Activated naive CD4-positive, alpha-beta T cell treated with anti-CD3 and anti-CD28 coated beads for 36 hours (primary cell): ENCODE results near the gene ZNF771. TPM values are rescaled to one million over a fixed set of nuclear protein-coding genes. Genes with fewer than 3 reads are reported as not detected.

Experiments
- CTCF ChIA-PET: fragments of 350-600 bp; sonication (Branson Sonifier 250); formaldehyde crosslinking; loops from one replicate; lab custom pipeline; 2021; ENCODE audit warnings: antibody characterized with exemption; lab: Charles Lee
- DNase-seq: peaks from one replicate; pipeline ENCODE4 v3.0.0-alpha.2; 2020
- H3K27ac Mint-ChIP-seq: one replicate; pipeline ENCODE4 v1.8.0; 2021; ENCODE audit warnings: mild to moderate bottlenecking, mixed read lengths
- H3K27me3 Mint-ChIP-seq: one replicate; pipeline ENCODE4 v1.8.0; 2021; ENCODE audit warnings: low read depth, mixed read lengths
- H3K36me3 Mint-ChIP-seq: one replicate; pipeline ENCODE4 v1.8.0; 2021; ENCODE audit warnings: low read depth, mixed read lengths
- H3K4me1 Mint-ChIP-seq: one replicate; pipeline ENCODE4 v1.8.0; 2021; ENCODE audit warnings: low read depth, mixed read lengths
- H3K4me3 Mint-ChIP-seq: one replicate; pipeline ENCODE4 v1.8.0; 2021; ENCODE audit warnings: mild to moderate bottlenecking, moderate library complexity, mixed read lengths
- H3K9me3 Mint-ChIP-seq: one replicate; pipeline ENCODE4 v1.8.0; 2021; ENCODE audit warnings: mixed read lengths
- intact Hi-C: fragments of 100-400 bp; cut with micrococcal nuclease; formaldehyde crosslinking; loops from one replicate; pipeline ENCODE4 v1.15.1; 2023
- total RNA-seq, 2 experiments: library from RNA; stranded (reverse); gene quantifications; one replicate each; pipeline ENCODE4 v1.2.3, GENCODE V29; 2021

ZNF771 gene
- total RNA-seq, 2 experiments from 2014 or later: 3.4 to 4.7 TPM

- H3K36me3 Mint-ChIP-seq: peaks cover 36% of the 10 kb centered on the region
- H3K9me3 Mint-ChIP-seq: no peaks in the 10 kb centered on the region
- intact Hi-C loops: no loop called here
- peak overlapping the region; percentile 77 for H3K27ac Mint-ChIP-seq
- DNase-seq: no peak
- peaks cover 27% of the 10 kb centered on the region for H3K4me1 Mint-ChIP-seq
- no peaks in the 10 kb centered on the region for H3K27me3 Mint-ChIP-seq
- H3K4me3 Mint-ChIP-seq: no peak overlapping the region
- CTCF ChIA-PET: interaction anchor here (2.8 kb wide), 1 partner anchor 19 kb away, joined by 17 read pairs; the partner anchor contains the start of gene ZNF771
These were observed 20.6 kb downstream of the ZNF771 start for GRCh38 chr16:30428055-30428454.

- no peak overlapping the region for H3K27ac Mint-ChIP-seq
- CTCF ChIA-PET: interaction anchor here (0.6 to 3.4 kb wide), 48 partner anchors 9 to 525 kb away, joined by 3 to 31 read pairs (median 5); partner anchors contain the start of genes ITGAL, SEPTIN1, ZNF688 and ZNF689
- intact Hi-C loops: no loop called here
- no peak for DNase-seq
- no peak overlapping the region for H3K4me3 Mint-ChIP-seq
- H3K4me1 Mint-ChIP-seq: peaks cover 34% of the 10 kb centered on the region
- no peaks in the 10 kb centered on the region for H3K27me3 Mint-ChIP-seq
- H3K36me3 Mint-ChIP-seq: peaks cover 26% of the 10 kb centered on the region
- no peaks in the 10 kb centered on the region for H3K9me3 Mint-ChIP-seq
These were observed 21.9 kb downstream of the ZNF771 start for GRCh38 chr16:30429418-30429677.

- H3K4me1 Mint-ChIP-seq: peaks cover 39% of the 10 kb centered on the region
- H3K4me3 Mint-ChIP-seq: no peak within 1 kb of the TSS
- CTCF ChIA-PET: interaction anchor here (0.6 to 3.4 kb wide), 51 partner anchors 10 to 524 kb away, joined by 3 to 31 read pairs (median 5); partner anchors contain the start of genes ITGAL, SEPTIN1, ZNF688 and ZNF689
- H3K27ac Mint-ChIP-seq: no peak within 1 kb of the TSS
- peaks cover 21% of the 10 kb centered on the region for H3K36me3 Mint-ChIP-seq
- DNase-seq: peak; percentile 98
- H3K9me3 Mint-ChIP-seq: no peaks in the 10 kb centered on the region
- no peaks in the 10 kb centered on the region for H3K27me3 Mint-ChIP-seq
- intact Hi-C loops: loop anchor here (1.0 to 2.0 kb wide), 15 partner anchors 15 to 264 kb away; partner anchors contain the start of genes FBRS, SEPHS2, ZNF689 and ZNF768
These were observed 22.4 kb downstream of the ZNF771 start, which contains the start of gene DCTPP1 for GRCh38 chr16:30429678-30430427. TSS of gene DCTPP1 (minus strand) at chr16:30430030. CDS start at chr16:30429980, 50 bp downstream.

- no peak for DNase-seq
- H3K9me3 Mint-ChIP-seq: no peaks in the 10 kb centered on the region
- H3K27ac Mint-ChIP-seq: no peak overlapping the region
- CTCF ChIA-PET: interaction anchor here (0.6 to 3.4 kb wide), 39 partner anchors 10 to 524 kb away, joined by 3 to 31 read pairs (median 5); partner anchors contain the start of genes ITGAL, ZNF688, ZNF689 and ZNF747
- peaks cover 42% of the 10 kb centered on the region for H3K4me1 Mint-ChIP-seq
- H3K27me3 Mint-ChIP-seq: no peaks in the 10 kb centered on the region
- intact Hi-C loops: loop anchor here (1.0 to 2.0 kb wide), 15 partner anchors 15 to 264 kb away; partner anchors contain the start of genes FBRS, SEPHS2, ZNF689 and ZNF768
- H3K36me3 Mint-ChIP-seq: peaks cover 21% of the 10 kb centered on the region
- H3K4me3 Mint-ChIP-seq: no peak overlapping the region
These were observed 23.1 kb downstream of the ZNF771 start for GRCh38 chr16:30430428-30430970.

GRCh38 chr16:30434852-30435251 lies 27.4 kb downstream of the ZNF771 start:
- H3K4me3 Mint-ChIP-seq: no peak overlapping the region
- no peaks in the 10 kb centered on the region for H3K9me3 Mint-ChIP-seq
- CTCF ChIA-PET: interaction anchor here (0.6 to 1.0 kb wide), 2 partner anchors 14 to 27 kb away, joined by 3 to 5 read pairs; no protein-coding TSS in a partner anchor
- H3K27me3 Mint-ChIP-seq: no peaks in the 10 kb centered on the region
- peak overlapping the region; percentile 20 for H3K27ac Mint-ChIP-seq
- intact Hi-C loops: no loop called here
- H3K36me3 Mint-ChIP-seq: no peaks in the 10 kb centered on the region
- peaks cover 22% of the 10 kb centered on the region for H3K4me1 Mint-ChIP-seq
- DNase-seq: peak; percentile 71

GRCh38 chr16:30437511-30438046 lies 30.2 kb downstream of the ZNF771 start:
- Mint-ChIP-seq H3K27ac (no peak overlapping the region), H3K4me3 (no peak overlapping the region), H3K36me3 (peaks cover 3% of the 10 kb centered on the region), H3K9me3 (no peaks in the 10 kb centered on the region), H3K27me3 (no peaks in the 10 kb centered on the region), H3K4me1 (peaks cover 24% of the 10 kb centered on the region)
- intact Hi-C loops: no loop called here
- CTCF ChIA-PET: interaction anchor here (0.6 to 1.5 kb wide), 2 partner anchors 12 to 26 kb away, joined by 3 to 11 read pairs; no protein-coding TSS in a partner anchor
- DNase-seq: no peak

DNA sequence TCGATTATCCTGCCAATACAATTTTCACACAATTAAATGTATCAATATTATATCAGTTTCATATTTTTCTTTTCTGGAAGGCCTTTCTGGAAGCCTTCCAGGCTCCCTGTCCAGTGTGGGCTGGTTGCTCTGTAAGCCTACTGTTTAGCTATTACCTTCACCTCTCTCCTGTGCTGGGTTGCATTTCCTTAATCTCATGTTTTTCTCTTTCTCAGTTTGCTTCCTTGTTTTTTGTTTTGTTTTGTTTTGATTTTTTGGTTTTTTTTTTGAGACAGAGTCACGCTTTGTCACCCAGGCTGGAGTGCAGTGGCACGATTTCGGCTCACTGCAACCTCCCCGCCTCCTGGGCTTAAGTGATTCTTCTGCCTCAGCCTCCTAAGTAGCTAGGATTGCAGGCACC lies 31.4 kb downstream of the ZNF771 start:
- H3K4me1 Mint-ChIP-seq: peaks cover 30% of the 10 kb centered on the region
- DNase-seq: no peak
- H3K4me3 Mint-ChIP-seq: no peak overlapping the region
- H3K9me3 Mint-ChIP-seq: peaks cover 4% of the 10 kb centered on the region
- intact Hi-C loops: no loop called here
- peaks cover 14% of the 10 kb centered on the region for H3K36me3 Mint-ChIP-seq
- H3K27ac Mint-ChIP-seq: no peak overlapping the region
- CTCF ChIA-PET: interaction anchor here (0.6 to 1.8 kb wide), 4 partner anchors 11 to 176 kb away, joined by 3 to 11 read pairs (median 6); no protein-coding TSS in a partner anchor
- H3K27me3 Mint-ChIP-seq: no peaks in the 10 kb centered on the region

- H3K27ac Mint-ChIP-seq: no peak overlapping the region
- peaks cover 23% of the 10 kb centered on the region for H3K36me3 Mint-ChIP-seq
- H3K4me3 Mint-ChIP-seq: no peak overlapping the region
- DNase-seq: no peak
- intact Hi-C loops: no loop called here
- H3K9me3 Mint-ChIP-seq: peaks cover 7% of the 10 kb centered on the region
- H3K4me1 Mint-ChIP-seq: peaks cover 30% of the 10 kb centered on the region
- no peaks in the 10 kb centered on the region for H3K27me3 Mint-ChIP-seq
- CTCF ChIA-PET: interaction anchor here (0.8 to 1.8 kb wide), 2 partner anchors 9 to 175 kb away, joined by 3 to 6 read pairs; no protein-coding TSS in a partner anchor
These were observed 32.4 kb downstream of the ZNF771 start for GRCh38 chr16:30439720-30440348.

DNA sequence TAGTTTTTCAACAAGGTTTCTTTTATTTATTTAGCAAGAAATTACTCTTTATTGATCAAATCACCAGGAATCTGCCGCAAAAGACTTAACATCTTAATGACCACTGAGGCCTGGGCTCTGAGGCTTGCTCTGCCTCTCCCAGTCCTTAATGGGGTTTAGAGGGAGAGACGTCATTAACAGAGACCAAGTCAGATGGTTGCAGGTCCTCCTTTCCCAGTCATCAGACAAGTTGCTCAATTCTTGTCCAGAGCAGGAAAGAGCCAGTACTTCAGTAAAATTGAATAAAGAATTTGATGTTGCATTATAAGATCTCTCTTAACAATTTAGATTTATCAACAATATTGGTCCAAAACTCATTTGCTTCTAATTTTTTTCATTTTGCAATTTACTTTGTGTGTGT lies 36.2 kb downstream of the ZNF771 start:
- Mint-ChIP-seq H3K4me3 (peak overlapping the region; percentile 42), H3K9me3 (peaks cover 12% of the 10 kb centered on the region), H3K4me1 (peaks cover 32% of the 10 kb centered on the region), H3K27ac (no peak overlapping the region), H3K27me3 (no peaks in the 10 kb centered on the region), H3K36me3 (peaks cover 31% of the 10 kb centered on the region)
- DNase-seq: no peak
- intact Hi-C loops: no loop called here
- CTCF ChIA-PET: interaction anchor here (1.8 to 4.4 kb wide), 2 partner anchors 13 to 185 kb away, joined by 4 to 23 read pairs; partner anchors contain the start of gene DCTPP1

DNA sequence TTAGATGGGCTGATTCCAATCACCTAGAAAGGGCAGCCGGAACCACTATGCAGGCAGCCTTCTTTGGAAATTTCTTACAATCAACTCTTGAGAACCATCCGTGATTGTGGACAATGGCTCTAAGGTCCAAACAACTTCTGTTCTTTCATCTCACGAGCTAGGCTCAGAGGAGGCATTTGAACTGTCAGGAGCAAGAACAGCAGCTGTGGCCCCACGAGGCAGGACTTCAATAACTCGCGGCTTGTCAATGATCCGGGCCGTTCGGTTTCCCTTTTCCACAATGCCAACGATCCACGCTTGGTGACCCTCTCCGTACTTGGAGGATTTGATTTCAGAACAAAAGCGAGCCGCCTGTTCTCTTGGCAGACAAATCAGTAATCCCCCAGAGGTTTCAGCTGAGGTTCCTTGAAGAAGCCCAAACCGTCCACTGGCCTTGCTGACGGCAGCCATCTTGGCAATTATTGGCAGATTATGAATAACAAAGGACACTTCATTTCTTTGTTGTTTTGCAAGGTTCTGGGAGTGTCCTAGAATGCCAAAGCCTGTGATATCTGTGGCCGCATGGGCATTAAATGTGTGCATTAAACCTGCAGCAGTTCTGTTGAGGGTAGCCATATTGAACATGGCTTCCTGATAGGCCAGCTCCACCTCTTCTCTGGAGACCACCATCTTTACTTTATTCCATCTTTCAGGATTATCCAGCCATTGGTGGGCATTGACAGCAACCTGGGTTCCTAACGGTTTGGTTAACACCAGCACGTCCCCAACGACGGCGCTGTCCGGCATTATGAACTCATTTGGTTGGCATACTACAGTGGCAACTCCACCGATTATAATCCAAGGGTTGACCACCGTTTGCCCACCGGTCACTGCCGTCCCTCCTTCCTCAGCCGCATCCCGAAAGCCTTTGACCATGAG lies 37.1 kb downstream of the ZNF771 start:
- Mint-ChIP-seq H3K27me3 (no peaks in the 10 kb centered on the region), H3K36me3 (peaks cover 31% of the 10 kb centered on the region), H3K27ac (peak overlapping the region; percentile 63), H3K4me3 (peak overlapping the region; percentile 87), H3K9me3 (peaks cover 12% of the 10 kb centered on the region), H3K4me1 (peaks cover 33% of the 10 kb centered on the region)
- DNase-seq: no peak
- CTCF ChIA-PET: interaction anchor here (0.6 to 4.4 kb wide), 5 partner anchors 12 to 184 kb away, joined by 3 to 23 read pairs (median 4); partner anchors contain the start of gene DCTPP1
- intact Hi-C loops: loop anchor here (1.0 kb wide), 6 partner anchors 14 to 379 kb away; partner anchors contain the start of genes ALDOA and DCTPP1

DNA sequence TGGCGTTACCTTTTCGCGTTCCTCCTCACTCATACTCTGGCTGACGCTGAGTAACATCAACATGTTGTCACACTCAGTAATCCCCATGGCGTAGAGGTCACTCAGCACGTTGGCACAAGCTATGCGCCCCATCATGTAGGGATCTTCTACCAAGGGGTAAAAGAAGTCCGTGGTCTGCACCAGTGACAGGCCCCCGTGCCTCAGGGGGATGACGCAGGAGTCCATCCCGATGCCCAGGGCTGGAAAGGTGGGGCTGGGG lies 37.7 kb downstream of the ZNF771 start:
- peaks cover 31% of the 10 kb centered on the region for H3K36me3 Mint-ChIP-seq
- no peaks in the 10 kb centered on the region for H3K27me3 Mint-ChIP-seq
- DNase-seq: no peak
- intact Hi-C loops: loop anchor here (1.0 kb wide), 6 partner anchors 15 to 380 kb away; partner anchors contain the start of genes ALDOA and DCTPP1
- CTCF ChIA-PET: interaction anchor here (0.6 to 4.4 kb wide), 5 partner anchors 11 to 184 kb away, joined by 3 to 23 read pairs (median 4); partner anchors contain the start of gene DCTPP1
- H3K4me1 Mint-ChIP-seq: peaks cover 36% of the 10 kb centered on the region
- peak overlapping the region; percentile 63 for H3K27ac Mint-ChIP-seq
- H3K4me3 Mint-ChIP-seq: peak overlapping the region; percentile 87
- peaks cover 12% of the 10 kb centered on the region for H3K9me3 Mint-ChIP-seq
